Hematopoietic multipotent progenitor cell treated with erythropoietin and hydrocortisone succinate and interleukin-3 and kit ligand, for 6 days (in vitro differentiated cells): ENCODE measurements around the gene CTSA.
"Not testable (repeated sequence)": the region's sequence is repeated elsewhere in the genome, so short reads cannot be mapped to it uniquely, and the experiment has no call there.

Experiments
- DNase-seq: peaks from one replicate; pipeline ENCODE4 v3.0.0-alpha.2; 2015

The CTSA gene

DNA sequence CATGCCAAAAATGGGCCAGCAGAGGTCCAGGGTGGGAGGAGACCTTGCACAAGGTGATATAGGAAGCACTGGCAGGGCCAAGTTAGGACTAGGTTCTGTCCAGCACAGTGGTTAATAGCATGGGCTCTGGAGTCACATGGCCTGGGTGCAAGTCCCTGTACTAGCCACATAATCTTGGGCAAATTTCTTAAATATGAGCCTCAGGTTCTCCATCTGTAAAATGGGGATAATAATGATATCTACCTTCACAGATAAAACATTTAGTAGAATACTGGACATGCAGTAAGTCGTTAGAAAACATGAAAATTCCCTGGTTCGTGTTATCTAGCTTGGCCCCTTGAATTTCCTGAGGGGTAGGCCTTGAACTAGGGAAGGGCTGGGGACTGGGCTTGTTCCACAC is 6.2 kb downstream of the CTSA start:
- no peak for DNase-seq

DNA sequence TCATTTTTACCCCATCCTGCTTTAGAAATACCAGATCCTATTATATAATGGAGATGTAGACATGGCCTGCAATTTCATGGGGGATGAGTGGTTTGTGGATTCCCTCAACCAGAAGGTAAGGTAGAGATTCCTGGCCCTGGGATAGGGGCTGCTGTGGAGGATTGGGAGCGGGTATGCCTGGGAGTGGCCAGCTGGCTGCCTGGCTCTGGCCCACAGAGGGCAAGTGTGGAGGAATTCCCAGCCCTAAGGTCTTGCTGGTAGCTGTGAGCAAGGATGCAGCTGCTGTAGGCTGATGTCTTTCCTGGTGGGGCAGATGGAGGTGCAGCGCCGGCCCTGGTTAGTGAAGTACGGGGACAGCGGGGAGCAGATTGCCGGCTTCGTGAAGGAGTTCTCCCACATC is 6.6 kb downstream of the CTSA start:
- DNase-seq, result no peak

DNA sequence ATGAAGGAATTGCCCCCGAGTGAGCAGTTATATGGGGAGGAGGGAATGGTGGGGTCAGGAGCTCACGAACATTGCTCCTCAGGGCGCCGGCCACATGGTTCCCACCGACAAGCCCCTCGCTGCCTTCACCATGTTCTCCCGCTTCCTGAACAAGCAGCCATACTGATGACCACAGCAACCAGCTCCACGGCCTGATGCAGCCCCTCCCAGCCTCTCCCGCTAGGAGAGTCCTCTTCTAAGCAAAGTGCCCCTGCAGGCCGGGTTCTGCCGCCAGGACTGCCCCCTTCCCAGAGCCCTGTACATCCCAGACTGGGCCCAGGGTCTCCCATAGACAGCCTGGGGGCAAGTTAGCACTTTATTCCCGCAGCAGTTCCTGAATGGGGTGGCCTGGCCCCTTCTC is 7.2 kb downstream of the CTSA start:
- DNase-seq, result no peak

DNA sequence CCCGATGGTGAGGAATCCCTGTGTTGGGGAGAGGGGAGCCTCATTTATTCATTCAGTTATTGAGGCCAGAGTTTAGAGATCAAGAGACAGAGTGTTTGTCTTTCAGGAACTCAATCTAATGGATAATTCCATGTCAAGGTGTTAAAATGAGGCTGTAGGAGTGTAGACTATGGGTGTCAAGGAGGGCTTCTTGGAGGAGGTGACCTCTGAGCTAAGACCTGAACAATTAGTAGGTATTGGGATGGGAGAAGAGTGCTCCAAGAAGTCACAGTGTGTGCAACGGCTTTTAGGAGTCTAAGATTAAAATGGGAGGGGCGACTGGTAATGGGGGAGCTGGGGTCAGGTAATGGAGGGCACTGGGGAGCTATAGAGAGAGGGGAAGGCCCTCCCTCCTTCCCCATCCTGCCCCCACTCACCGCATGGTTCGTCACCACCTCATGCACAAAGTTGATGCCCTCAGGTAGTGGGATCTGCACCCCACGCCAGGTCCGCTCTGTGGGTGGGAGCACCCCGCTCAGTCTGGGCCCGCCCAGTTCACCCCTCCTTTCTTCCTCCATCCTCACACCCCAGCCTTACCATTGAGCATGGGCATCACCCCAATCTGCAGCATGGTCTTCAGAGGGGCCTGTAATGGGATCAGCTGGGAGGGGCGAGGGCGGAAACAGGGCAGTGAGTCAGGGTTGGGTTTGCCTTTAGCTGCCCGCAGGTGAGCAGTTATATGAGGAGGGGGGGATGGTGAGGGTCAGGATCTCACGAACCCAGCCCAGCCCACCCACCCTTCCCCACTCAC is 8.1 kb downstream of the CTSA start:
- DNase-seq, result no peak

DNA sequence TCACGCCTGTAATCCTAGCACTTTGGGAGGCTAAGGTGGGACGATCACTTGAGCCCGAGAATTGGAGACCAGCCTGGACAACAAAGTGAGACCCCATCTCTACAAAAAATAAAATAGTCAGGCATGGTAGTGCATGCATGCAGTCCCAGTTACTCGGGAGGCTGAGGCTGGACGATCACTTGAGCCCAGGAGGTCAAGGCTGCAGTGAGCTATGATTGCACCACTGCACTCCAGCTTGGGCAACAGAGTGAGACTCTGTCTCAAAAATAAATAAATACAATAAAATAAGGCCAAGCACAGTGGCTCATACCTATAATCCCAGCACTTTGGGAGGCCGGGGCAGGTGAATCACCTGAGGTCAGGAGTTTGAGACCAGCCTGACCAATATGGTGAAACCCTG is 10.2 kb downstream of the CTSA start:
- not testable (repeated sequence) for DNase-seq

DNA sequence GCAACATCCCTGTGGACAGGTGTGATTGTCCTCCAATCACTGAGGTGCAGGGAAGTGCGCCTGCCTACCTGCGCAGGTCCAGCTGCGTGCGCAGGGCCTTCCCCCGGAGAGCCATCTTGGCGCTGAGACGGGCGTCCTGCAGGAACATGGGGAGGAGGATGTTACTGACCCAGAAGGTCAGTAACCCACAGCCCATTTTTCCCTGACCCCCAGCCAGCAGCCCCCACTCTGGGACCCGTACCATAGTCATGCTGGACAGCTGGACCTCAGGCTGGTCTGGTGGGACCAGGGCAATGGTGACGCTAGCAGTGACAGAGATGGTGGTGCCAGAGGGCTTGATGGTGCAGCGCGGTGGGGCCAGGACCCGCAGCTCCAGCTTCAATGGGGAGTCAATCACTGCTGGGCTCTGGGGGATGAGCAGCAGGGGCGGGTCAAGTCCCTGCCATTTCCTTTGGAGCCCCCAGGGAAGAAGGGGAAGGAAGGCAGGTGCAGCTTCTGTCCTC is 11.1 kb downstream of the CTSA start:
- no peak for DNase-seq

DNA sequence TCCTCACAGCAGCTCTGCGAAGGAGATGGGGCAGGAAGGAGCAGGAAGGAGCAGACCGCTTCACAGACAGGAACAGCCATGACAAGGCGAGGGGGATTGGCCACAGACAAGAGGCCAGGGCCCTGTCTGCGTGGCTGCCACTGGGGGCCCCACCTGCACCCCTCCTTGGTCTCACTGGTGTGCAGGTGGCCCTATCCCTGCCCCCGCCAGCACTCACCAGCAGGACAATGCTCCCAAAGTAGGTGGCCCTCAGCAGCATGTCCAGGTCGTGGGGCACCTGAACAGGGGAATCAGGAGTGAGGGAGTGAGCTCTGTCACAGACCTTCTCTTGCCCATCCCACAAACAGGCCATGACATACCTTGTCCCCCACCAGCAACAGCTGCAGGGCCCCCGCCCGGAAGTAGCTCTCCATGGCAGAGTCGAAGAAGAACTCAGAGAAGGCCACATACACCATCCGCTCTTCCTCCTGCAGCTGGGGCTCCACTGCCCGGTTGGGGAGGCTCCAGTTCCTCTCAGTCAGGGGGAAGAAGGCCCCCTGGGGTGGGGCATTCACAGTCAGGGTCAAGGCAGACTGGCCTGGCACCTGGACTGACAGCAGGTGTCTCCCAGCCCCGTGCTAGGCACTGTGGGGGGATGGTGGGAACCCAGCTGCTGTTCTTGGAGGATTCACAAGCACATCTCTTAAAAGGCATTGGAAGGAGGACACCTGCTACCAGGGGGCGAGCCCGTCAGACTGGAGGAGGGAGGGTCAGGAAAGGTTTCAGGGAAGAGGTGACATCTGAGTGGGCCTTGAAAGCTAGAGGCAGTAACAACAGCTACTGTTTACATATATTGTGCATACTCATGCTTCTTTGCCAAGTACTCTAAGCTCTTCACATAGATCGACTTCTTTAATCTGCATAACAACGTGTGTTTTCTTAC is 13.7 kb downstream of the CTSA start:
- no peak for DNase-seq

DNA sequence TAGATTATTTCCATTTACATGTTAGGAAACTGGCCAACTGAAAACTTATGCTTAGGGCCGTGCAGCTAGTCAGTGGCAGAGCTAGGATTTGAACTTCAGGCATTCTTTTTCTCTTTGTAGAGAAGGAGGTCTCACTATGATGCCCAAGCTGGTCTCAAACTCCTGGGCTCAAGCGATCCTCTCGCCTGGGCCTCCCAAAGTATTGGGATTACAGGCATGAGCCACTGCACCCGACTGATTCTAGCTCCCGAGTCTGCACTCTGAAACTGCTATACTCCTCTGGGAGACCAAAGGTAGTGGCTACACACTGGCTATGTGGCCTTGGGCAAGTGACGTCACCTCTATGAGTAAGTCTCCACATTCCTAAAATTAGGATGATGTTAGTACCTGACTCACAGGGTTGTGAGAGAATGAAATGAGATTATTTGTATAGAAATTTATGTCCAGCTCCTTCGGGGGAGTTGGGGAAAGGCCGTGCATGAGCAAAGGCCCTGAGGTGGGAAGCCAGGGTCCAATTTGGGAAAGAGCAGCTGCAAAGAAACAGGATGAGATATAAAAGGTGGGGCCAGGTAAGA is 14.5 kb downstream of the CTSA start:
- DNase-seq, result no peak

DNA sequence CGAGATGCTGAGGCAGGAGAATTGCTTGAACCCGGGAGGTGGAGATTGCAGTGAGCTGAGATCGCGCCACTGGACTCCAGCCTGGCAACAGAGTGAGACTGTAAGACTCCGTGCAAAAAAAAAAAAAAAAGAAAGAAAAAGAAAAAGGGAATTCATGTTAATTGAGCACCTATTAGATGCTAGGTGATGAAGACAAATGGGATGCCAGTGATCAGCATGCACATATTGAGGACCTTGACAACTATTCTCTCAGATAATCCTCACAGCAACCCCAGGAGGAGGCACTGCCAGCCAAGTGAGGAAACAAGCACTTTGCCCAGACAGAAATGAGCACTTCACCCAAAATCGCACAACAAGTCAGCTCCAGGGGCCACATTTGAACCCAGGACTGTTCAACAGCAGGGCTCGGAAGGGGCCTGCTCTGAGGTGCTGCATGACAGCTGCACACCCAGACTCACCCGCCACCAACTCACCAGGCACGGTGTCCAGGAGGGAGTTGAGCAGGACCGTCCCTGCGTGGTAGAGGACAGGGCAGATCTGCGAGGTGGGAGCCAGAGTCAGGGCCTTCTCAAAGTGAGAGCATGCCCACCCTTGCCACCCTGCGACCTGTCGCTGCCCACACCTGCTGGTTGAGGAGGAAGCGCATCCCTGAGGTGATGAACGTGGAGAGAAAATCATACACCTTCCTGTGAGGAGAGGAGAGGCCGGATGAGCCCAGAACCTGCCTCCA is 16.2 kb downstream of the CTSA start:
- DNase-seq, result no peak

DNA sequence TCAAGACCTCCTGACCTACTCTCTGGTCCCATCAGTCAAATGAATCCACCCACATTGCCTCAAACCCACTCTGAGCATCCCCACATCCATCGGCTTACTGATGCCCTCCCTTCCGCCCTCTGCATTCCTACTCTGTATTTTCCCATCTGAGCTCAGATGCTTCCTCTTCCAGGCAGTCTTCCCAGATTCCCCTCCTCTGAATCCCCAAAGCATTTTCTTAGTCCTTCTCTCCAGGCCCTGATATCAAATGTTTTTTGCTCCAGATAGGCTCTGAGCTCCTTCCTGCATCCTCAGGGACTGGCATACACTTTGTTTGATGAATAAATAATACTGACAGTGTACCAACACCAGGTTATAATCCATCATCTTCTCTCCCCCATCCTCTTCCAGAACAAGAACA is 16.9 kb downstream of the CTSA start:
- no peak for DNase-seq

DNA sequence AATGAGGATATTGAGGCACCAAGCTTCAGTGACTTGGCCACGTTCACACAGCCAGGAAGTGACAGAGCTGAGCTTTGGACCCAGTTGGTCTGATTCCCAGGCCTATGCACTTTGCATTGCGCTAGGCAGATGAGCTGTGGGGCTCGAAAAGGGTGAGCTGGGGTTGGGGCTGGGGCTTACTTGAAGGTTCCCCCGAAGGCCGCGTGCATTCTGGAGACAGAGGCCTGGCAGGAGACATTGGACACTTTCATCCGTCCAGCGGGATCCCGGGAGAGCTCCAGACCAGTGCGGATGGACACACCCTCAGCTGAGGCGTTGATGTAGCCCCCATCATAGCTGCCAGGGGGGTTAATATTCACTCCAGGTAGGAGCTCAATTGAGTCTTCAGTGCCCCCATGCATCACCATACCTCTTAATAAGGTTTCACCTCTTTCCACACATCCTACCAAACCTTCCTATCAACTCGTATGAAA is 18.2 kb downstream of the CTSA start:
- DNase-seq, result no peak

DNA sequence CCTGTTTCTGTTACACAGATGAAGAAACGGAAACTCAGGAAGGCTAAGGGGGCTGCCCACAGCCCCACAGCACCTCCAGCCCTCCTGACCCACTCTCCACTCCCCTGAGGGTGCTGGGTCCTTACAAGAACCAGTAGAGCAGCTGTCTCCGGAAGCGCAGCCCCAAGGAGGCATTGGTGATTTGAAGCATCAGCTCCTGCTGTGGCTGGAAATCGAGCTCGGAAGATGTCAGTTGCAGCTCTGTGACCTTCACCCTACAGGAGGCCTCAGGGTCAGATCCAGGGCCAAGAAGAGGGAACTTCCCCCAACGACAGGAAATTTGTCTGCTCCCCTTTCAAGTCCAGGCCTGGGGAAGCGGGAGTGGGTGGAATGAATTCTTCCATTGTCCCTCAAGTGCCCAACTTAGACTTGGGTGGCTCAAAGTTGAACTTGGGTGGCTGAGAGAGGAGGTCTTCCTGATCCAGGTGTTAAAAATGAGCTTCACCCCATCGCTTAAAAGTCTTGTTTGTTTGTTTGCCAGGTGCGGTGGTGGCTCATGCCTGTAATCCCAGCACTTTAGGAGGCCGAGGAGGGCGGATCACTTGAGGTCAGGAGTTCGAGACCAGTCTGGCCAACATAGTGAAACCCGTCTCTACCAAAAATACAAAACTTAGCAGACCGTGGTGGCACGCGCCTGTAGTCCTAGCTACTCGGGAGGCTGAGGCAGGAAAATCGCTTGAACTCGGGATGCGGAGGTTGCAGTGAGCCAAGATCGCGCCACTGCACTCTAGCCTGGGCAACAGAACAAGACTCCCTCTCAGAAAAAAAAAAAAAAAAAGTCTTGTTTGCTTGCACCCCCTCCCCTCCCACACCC is 18.9 kb downstream of the CTSA start:
- no peak for DNase-seq

DNA sequence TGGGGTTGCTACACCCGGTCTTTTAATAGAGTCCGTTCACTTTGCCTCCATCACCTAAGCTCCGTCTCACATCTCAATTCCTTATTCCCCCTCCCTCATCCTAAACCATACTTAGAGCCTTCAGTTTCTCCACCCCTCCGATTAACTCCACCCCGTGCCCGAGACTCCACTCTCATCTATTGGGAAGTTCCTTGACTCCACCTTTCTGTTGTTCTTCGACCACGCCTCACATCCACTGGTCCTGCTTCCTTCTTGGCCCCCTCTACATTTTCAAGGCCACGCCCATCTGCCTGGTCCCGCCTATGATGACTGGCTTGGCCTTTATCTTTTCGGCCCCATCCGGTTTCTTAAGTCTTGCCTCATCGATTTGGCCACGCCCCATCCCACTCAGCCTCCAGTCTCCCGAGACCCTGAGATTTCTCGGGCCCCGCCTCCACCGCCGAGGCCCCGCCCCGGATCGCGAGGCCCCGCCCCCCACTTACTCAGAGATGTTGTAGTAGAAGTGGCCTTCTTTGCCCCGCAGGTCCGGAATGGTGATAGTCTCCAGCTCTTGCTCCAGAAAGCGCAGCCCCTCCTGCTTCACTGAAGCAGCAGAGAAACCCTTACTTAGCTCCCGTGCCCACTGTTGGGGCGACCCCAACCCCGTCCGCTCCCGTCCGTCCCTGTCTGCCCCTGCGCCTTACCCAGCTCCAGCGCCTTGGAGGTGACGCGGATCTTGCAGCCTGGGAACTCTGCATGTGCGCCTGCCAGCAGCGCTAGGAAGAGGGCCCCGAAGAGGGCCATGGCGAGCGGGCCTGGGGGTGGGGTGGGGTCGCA is 19.7 kb downstream of the CTSA start:
- DNase-seq, result peak; percentile 100

DNA sequence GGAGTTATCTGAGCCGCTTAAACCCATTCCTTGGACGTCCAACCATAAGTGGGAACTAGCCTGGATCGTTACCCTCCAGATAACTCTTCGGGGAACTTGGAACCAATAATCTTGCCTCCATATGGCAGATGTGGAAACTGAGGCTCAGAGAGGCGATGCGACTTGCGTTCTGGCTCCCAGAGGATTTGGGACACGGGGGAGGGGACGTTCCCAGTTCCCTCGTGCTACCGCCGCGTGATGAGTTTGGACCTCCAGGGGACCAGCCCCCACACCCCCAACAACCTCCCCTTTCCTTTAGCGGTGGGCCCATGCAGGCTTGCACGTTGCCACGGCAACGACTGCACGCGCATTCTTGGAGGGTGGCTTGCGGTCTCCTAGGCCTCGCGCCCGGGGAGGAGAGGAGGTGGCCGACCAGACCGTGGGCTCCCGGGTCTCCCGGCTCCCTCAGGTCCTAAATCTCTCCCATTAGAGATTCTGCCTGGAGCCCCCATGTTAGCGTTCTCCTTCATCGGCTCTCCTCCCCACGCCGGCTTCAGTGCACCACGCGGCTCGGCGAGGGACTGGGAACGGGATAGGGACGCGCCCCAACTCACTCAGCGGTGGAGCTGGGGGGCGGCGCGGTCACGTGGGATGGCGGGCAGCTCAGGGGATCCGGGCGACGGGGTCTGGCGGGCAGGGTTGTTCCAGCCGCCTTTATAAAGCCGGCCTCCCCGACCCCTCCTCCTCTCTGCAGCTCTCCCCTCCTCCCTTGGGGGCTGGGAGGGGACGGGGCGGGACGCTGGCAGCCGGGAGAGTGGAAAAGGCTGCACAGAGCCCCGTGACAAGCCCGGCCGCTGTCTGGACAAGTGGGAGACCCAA is 20.6 kb downstream of the CTSA start, which contains the start of gene PLTP:
Gene PLTP (minus strand): TSS at position 670 of the 858 bp plus-strand sequence. CDS start 703 bp downstream, outside the sequence.
- DNase-seq, result peak; percentile 72

DNA sequence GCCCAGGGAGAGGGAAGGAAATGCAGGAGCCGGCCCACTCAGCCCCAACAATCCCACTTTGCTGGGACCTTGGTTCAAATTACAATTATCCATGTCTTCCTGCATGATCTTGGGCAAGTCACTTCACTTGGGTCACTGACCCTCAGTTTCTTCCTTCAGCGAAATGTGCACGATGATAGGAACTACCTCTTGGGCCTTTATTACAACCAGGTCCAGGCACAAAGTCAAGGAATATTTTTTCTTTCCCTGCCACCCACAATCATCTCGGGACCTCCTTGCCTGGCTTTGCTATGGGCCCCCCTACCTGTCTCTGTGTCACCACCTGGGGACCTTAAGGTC is 21.2 kb downstream of the CTSA start:
- DNase-seq, result no peak

DNA sequence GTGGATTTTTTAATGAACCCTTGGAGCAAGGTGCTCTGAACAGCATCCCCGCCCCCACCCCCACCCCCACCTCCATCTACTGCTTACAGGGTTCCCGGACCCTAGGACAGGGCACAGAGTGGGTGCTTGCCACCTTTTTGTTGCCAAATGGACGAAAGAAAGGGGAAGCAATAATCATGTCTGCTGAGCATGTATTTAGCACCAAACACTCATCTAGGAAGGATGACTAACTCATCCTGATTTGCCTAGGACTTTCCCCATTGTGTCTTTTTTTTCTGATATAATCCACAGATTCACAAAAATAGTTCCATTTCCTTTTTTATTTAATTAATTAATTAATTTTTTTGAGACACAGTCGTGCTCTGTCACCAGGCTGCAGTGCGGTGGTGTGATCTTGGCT is 22.0 kb downstream of the CTSA start:
- DNase-seq, result no peak

DNA sequence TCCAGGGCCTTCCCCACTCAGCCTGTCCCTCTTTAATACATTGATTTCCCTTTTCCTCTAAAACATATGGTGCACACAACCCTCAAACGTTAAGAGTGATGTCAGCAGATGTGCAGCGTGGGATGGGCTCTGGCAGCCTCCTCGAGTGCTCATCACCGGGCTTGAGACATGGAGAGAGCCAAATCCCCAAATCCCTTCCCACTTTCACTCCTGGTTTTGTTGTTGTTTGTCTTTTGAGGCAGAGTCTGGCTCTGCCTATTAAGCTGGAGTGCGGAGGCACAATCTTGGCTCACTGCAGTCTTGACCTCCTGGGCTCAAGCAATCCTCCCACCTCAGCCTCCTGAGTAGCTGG is 26.6 kb downstream of the CTSA start:
- no peak for DNase-seq

DNA sequence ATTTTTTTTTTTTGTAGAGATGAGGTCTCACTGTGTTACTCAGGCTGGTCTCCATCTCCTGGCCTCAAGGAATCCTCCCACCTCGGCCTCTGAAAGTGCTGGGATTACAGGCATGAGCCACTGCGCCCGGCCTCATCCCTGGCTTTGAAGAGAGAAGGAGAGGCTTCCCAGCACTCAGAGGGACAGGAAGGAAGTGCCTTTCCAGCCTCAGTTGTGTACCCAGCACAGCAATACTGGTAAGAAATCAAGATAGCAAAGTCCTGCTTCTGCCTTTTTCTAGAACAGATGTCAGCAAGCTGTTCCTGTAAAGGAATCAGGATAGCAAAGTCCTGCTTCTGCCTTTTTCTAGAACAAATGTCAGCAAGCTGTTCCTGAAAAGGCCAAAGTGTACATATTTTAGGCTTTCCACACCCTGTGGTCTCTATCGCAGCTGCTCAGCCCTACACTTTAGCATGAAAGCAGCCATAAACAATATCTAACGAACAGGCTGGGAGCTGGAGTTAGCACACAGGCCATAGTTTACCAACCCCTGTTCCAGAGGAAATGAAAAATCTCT is 27.1 kb downstream of the CTSA start:
- DNase-seq, result no peak

DNA sequence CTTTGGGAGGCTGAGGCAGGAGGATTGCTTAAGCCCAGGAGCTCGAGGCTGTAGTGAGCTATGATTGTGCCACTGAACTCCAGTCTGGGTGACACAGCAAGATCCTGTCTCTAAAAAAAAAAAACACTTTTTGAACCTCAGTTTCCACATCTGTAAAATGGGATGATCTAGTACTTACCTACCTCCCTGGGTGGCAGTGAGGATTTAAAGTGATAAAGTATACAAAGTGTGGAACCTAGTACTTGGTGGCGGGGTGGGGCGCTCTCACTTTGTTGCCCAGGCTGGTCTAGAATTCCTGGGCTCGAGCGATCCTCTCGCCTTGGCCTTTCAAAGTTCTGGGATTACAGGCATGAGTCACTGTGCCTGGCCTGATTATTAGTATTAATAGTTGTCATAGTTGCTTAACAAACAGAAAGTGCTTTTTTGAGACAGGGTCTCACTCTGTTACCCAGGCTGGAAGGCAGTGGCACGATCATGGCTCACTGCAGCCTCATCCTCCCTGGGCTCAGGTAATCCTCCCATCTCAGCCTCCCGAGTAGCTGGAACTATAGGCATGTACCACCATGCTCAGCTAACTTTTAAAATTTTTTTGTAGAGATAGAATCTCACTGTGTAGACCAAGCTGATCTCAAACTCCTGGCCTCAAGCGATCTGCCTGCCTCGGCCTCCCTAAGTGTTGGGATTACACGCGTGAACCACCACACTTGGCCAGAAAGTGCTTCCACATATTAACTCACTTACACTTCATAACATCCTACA is 27.8 kb downstream of the CTSA start:
- DNase-seq, result no peak
